Psoas muscle (tissue), 8 donors: Measurements from ENCODE around the gene KNTC1. TPM values are rescaled to one million over a fixed set of nuclear protein-coding genes. Genes with fewer than 3 reads are reported as not detected.
A peak's percentile ranks its signal among the peaks of the same experiment; 100 is the strongest.

Experiments
- ATAC-seq, 4 donors: fragments of 200-7000 bp; cut with Tn5 transposase; one replicate each; pipeline ENCODE4 v1.9.1; 2020; ENCODE audit warnings: moderate library complexity in 3 of 4, mild to moderate bottlenecking in 2 of 4
- DNase-seq, 2 donors: peaks; one replicate each; pipeline ENCODE4 v3.0.0-alpha.2; 2020
- H3K27ac ChIP-seq: fragments of 200-600 bp; one replicate; pipeline ENCODE4 v1.8.0; 2022
- H3K27me3 ChIP-seq, 3 donors: fragments of 200-600 bp in 1 of 3; one replicate each; pipeline versions ENCODE4 v1.6.1 to v1.8.0; 2013 to 2022; ENCODE audit warnings: low read length in 2 of 3, mild to moderate bottlenecking in 2 of 3, moderate library complexity in 1 of 3; ENCODE audit not compliant: insufficient read depth in 3 of 3
- H3K36me3 ChIP-seq, 2 donors: fragments of 200-600 bp in 1 of 2; one replicate each; pipeline versions ENCODE4 v1.6.1 to v1.8.0; 2013 to 2022; ENCODE audit warnings: low read depth in 1 of 2, mild to moderate bottlenecking in 1 of 2, moderate library complexity in 1 of 2; ENCODE audit not compliant: insufficient read depth in 1 of 2
- H3K4me1 ChIP-seq: fragments of 200-600 bp; one replicate; pipeline ENCODE4 v1.8.0; 2022
- H3K4me3 ChIP-seq: fragments of 200-600 bp; one replicate; pipeline ENCODE4 v1.8.0; 2022; ENCODE audit warnings: mild to moderate bottlenecking
- H3K9me3 ChIP-seq: fragments of 200-600 bp; one replicate; pipeline ENCODE4 v1.8.0; 2022
- CTCF ChIP-seq: fragments of 200-600 bp; IDR thresholded peaks from one replicate; pipeline ENCODE4 v1.8.0; 2022; ENCODE audit warnings: antibody characterized with exemption
- WGBS, 3 donors: extraction: QIAGEN DNeasy Blood & Tissue Kit; methylation state at CpG; one replicate each; pipeline versions ENCODE4 v1.1.6 to v1.1.7; 2013; 5-methylcytosine and 5-hydroxymethylcytosine counted together
- intact Hi-C, 2 donors: fragments of 100-400 bp; cut with DNase I; formaldehyde crosslinking; loops; one replicate each; pipeline versions ENCODE4 v1.11.0 to v1.14.2; 2022
- polyA plus RNA-seq, 3 donors: library from polyadenylated mRNA; stranded (reverse); fragments of 200-250 nt; gene quantifications; one replicate each; pipeline ENCODE4 v1.2.3, GENCODE V29; 2013
- total RNA-seq, 4 donors: library from RNA; stranded (reverse); fragmentation: NEBNext Ultra II Directional in 2 of 4; extraction: Animal tissue kit (Norgen Biotek cat#: 25700) in 2 of 4; gene quantifications; one replicate each; pipeline versions ENCODE4 v1.2.1 to v1.2.4, GENCODE V29; 2021 to 2023
- donor health status: healthy with polysubstance abuse.
- donor health status: DM: no; HTN: no; CAD: no; lungs with moderate emphysema.
- donor health status: Bipolar disorder and iron deficiency.
- donor health status: healthy.
- donor health status: DM: yes; HTN: yes; CAD: no.
- donor health status: DM: no; HTN: no; CAD: no.
- donor health status: DM: no; HTN: no; CAD: no.
- donor health status: DM: yes; HTN: yes; CAD: no.

KNTC1 gene
- total and polyA plus RNA-seq, 7 donors, result 1.5 to 3.3 (median 2.0) TPM

- intact Hi-C loops, result loop anchor here (1.0 to 10.0 kb wide), 2 partner anchors 26 to 167 kb away; no protein-coding TSS in a partner anchor
- Histone ChIP-seq H3K9me3 (no peaks in the 10 kb centered on the region), H3K36me3 (peaks cover 4 to 62% of the 10 kb centered on the region in 2 donors), H3K27me3 (no peaks in the 10 kb centered on the region), H3K27ac (peak overlapping the region; percentile 99), H3K4me3 (peak overlapping the region; percentile 96), H3K4me1 (peaks cover 35% of the 10 kb centered on the region)
- ATAC-seq (no peak), DNase-seq (no peak)
- WGBS, 3 donors, result 77 to 84% (median 79%) methylated on average over 9 of the region's 9 CpGs
- TF ChIP-seq CTCF, result no peak
These were observed 25.5 kb upstream of the KNTC1 start for GRCh38 chr12:122501489-122501989.

DNA sequence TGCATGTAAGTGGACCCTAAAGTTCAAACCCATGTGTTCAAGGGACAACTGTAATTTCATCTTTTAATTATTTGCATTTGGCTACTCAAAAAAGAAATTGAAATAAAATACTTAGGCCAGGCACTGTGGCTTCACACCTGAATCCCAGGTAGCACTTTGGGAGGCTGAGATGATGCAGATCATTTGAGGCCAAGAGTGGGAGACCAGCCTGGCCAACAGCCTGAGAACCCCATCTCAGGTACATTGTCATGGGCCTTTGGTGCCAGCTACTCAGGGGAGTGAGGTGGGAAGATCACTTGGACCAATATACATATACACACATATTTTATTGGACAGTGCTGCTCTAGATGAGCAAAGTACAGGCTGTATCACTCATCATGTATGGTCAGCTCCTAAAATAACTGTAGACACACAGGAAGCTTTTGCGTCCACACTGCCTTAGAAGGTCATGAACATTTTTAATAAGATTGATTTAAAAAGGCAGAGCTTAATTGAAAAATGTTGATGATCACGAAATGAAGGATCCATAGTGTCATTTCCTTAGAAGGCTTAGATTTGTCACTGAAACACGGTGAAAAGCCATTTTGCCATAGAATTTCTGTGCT lies 23.8 kb upstream of the KNTC1 start:
- H3K36me3 ChIP-seq, result peaks cover 3 to 65% of the 10 kb centered on the region in 2 donors
- no peaks in the 10 kb centered on the region for H3K27me3 ChIP-seq
- H3K4me3 ChIP-seq, result no peak overlapping the region
- H3K9me3 ChIP-seq, result no peaks in the 10 kb centered on the region
- ATAC-seq (no peak), DNase-seq (no peak)
- intact Hi-C loops, result loop anchor here in 1 of 2 donors (10.0 kb wide), 1 partner anchor 168 kb away; no protein-coding TSS in a partner anchor
- H3K4me1 ChIP-seq, result peaks cover 18% of the 10 kb centered on the region
- 78 to 84% (median 80%) methylated on average over 3 of the region's 3 CpGs for WGBS, 3 donors
- no peak for TF ChIP-seq CTCF
- H3K27ac ChIP-seq, result peak overlapping the region; percentile 19

DNA sequence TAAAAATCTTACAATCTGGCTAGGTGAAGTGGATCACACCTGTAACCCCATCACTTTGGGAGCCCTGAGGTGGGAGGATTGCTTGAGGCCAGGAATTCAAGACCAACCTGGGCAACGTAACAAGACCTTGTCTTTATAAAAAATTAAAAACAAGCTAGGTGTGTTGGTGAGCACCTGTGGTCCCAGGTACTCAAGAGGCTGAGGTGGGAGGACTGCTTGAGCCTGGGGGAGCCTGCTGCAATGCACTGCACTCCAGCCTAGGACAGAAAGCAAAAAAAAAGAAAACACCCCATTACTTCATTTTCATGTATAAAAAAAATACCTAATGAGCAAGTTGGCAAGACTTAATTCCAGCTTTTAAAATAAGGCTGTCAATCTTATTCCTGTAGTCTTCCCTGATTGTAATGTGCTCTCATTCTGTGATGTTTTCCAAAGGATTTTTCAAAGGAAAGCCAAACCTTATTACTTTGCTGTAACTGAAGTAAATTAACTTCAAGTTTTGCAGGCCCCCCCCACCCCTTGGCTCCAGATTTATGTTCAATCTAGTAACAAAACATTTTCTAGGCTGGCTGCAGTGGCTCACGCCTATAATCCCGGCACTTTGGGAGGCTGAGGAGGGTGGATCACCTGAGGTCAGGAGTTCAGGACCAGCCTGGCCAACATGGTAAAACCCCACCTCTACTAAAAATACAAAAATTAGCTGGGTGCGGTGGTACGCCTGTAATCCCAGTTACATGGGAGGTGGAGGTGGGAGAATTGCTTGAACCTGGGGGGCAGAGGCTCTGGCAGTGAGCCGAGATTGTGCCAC lies 23.1 kb upstream of the KNTC1 start:
- ATAC-seq, result no peak
- no peak overlapping the region for H3K27ac ChIP-seq
- WGBS, 3 donors, result 67 to 85% (median 75%) methylated on average over 6 of the region's 6 CpGs
- no peaks in the 10 kb centered on the region for H3K9me3 ChIP-seq
- DNase-seq, result no peak
- H3K27me3 ChIP-seq, result no peaks in the 10 kb centered on the region
- H3K36me3 ChIP-seq, result peaks cover 6 to 69% of the 10 kb centered on the region in 2 donors
- intact Hi-C loops, result loop anchor here in 1 of 2 donors (10.0 kb wide), 1 partner anchor 169 kb away; no protein-coding TSS in a partner anchor
- H3K4me3 ChIP-seq, result no peak overlapping the region
- peaks cover 11% of the 10 kb centered on the region for H3K4me1 ChIP-seq
- TF ChIP-seq CTCF, result no peak

DNA sequence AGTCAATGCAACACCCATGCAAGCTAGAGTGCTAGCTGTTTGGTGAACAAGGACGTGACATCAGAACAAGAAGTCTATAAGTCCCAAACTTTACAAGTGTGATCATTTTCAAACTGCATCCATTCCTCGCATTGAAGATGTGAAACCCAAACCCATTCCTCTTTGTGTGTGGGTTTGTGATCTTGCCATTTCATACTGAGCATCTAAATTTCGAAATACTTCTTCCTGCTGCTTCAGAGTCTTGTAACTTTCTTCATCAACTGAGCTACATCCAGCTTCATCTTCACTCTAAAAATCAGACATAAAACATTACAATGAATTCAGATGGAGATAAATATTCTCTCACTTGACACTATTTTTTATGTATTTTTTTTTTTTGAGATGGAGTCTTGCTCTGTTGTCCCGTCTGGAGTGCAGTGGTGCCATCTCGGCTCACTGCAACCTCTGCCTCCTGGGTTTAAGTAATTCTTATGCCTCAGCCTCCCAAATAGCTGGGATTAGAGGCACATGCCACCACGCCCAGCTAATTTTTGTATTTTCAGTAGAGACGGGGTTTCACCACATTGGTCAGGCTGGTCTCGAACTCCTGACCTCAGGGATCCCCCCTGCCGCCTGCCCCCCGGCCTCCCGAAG lies 21.5 kb upstream of the KNTC1 start:
- intact Hi-C loops, result loop anchor here (5.0 to 10.0 kb wide), 2 partner anchors 171 to 173 kb away; no protein-coding TSS in a partner anchor
- 84 to 89% (median 88%) methylated on average over 11 of the region's 11 CpGs for WGBS, 3 donors
- H3K27ac ChIP-seq, result no peak overlapping the region
- no peak for TF ChIP-seq CTCF
- DNase-seq (no peak), ATAC-seq (no peak)
- no peaks in the 10 kb centered on the region for H3K9me3 ChIP-seq
- no peak overlapping the region for H3K4me3 ChIP-seq
- peaks cover 10 to 84% of the 10 kb centered on the region in 2 donors for H3K36me3 ChIP-seq
- H3K27me3 ChIP-seq, result no peaks in the 10 kb centered on the region
- H3K4me1 ChIP-seq, result peaks cover 5% of the 10 kb centered on the region
